Lung (tissue), 12 donors: ENCODE results near the gene CRELD2. TPM values are rescaled to one million over a fixed set of nuclear protein-coding genes. Genes with fewer than 3 reads are reported as not detected.

Source experiments
- ATAC-seq: fragments of 200-7000 bp; cut with Tn5 transposase; one replicate; pipeline ENCODE4 v1.9.1; 2020; ENCODE audit warnings: moderate number of reproducible peaks; ENCODE audit not compliant: insufficient read depth, low FRiP score
- DNase-seq, 3 donors: peaks; one replicate each; pipeline ENCODE4 v3.0.0-alpha.2; 2013 to 2017
- H3K27ac ChIP-seq, 2 donors: one replicate each; pipeline ENCODE4 v1.5.1; 2013; ENCODE audit warnings: mild to moderate bottlenecking in 2 of 2, moderate library complexity in 2 of 2, control low read depth in 1 of 2, inconsistent platforms in 1 of 2, low read depth in 1 of 2, low read length in 1 of 2
- H3K27me3 ChIP-seq, 3 donors: one replicate each; pipeline ENCODE4 v1.5.1; 2013; ENCODE audit warnings: low read length in 2 of 3; ENCODE audit not compliant: control insufficient read depth in 3 of 3, insufficient read depth in 3 of 3
- H3K36me3 ChIP-seq, 4 donors: one replicate each; pipeline ENCODE4 v1.5.1; 2013; ENCODE audit warnings: low read length in 4 of 4, mild to moderate bottlenecking in 1 of 4, moderate library complexity in 1 of 4; ENCODE audit not compliant: control insufficient read depth in 4 of 4, insufficient read depth in 4 of 4
- H3K4me1 ChIP-seq, 5 donors: one replicate each; pipeline ENCODE4 v1.5.1; 2013; ENCODE audit warnings: low read length in 5 of 5, mild to moderate bottlenecking in 2 of 5, moderate library complexity in 1 of 5; ENCODE audit not compliant: control insufficient read depth in 5 of 5, insufficient read depth in 5 of 5
- H3K4me3 ChIP-seq: one replicate; pipeline ENCODE4 v1.5.1; 2013; ENCODE audit warnings: mild to moderate bottlenecking, control low read depth, moderate library complexity
- H3K9ac ChIP-seq, 2 donors: one replicate each; pipeline ENCODE4 v1.5.1; 2013; ENCODE audit warnings: low read length in 2 of 2, control low read depth in 1 of 2; ENCODE audit not compliant: insufficient read depth in 1 of 2
- H3K9me3 ChIP-seq, 4 donors: one replicate each; pipeline ENCODE4 v1.5.1; 2013; ENCODE audit warnings: low read length in 3 of 4, mild to moderate bottlenecking in 1 of 4, moderate library complexity in 1 of 4; ENCODE audit not compliant: control insufficient read depth in 4 of 4, insufficient read depth in 3 of 4
- WGBS, 2 donors: extraction: QIAGEN DNeasy Blood & Tissue Kit; methylation state at CpG; one replicate each; pipeline ENCODE4 v1.1.7; 2013; 5-methylcytosine and 5-hydroxymethylcytosine counted together
- polyA plus RNA-seq, 2 donors: library from polyadenylated mRNA; stranded (reverse); fragments of 200-250 nt; gene quantifications; one replicate each; pipeline ENCODE4 v1.2.1, GENCODE V29; 2013
- total RNA-seq, 2 donors: library from RNA; depleted of rRNA in 1 of 2; stranded (reverse); fragments of >200 nt in 1 of 2; gene quantifications; one replicate each; pipeline ENCODE4 v1.2.1, GENCODE V29; 2014 to 2021
- TF ChIP-seq, protein P1 (sequence below): IDR thresholded peaks from 2 replicates; pipeline ENCODE4 v1.5.1; 2012; ENCODE audit warnings: mild to moderate bottlenecking; ENCODE audit errors: control extremely low read depth, extremely low read depth
- donor health status: control.
- donor health status: control.
- donor health status: Bipolar disorder and iron deficiency.
- donor health status: healthy.
- donor health status: DM: yes; HTN: yes; CAD: no.

The CRELD2 gene
- total and polyA plus RNA-seq, 4 donors, result 18.7 to 110 (median 71.9) TPM

DNA sequence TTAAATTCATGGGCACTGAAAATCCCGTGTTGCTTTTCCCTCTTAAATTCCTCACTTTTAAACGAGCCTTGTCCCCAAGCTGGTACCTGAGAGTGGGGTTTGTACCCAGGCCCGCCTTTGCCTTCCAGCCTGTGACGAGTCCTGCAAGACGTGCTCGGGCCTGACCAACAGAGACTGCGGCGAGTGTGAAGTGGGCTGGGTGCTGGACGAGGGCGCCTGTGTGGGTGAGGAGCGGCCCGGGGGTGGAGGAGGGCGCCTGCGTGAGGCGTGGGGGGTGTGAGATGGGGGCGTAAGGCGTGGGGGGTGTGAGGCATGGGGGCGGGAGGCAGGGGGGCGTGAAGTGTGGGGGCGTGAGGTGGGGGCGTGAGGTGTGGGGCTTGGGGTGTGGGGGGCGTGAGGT lies 4.0 kb downstream of the CRELD2 start:
- TF ChIP-seq, protein P1, sequence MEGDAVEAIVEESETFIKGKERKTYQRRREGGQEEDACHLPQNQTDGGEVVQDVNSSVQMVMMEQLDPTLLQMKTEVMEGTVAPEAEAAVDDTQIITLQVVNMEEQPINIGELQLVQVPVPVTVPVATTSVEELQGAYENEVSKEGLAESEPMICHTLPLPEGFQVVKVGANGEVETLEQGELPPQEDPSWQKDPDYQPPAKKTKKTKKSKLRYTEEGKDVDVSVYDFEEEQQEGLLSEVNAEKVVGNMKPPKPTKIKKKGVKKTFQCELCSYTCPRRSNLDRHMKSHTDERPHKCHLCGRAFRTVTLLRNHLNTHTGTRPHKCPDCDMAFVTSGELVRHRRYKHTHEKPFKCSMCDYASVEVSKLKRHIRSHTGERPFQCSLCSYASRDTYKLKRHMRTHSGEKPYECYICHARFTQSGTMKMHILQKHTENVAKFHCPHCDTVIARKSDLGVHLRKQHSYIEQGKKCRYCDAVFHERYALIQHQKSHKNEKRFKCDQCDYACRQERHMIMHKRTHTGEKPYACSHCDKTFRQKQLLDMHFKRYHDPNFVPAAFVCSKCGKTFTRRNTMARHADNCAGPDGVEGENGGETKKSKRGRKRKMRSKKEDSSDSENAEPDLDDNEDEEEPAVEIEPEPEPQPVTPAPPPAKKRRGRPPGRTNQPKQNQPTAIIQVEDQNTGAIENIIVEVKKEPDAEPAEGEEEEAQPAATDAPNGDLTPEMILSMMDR, result no peak
- H3K27ac ChIP-seq, result no peak overlapping the region
- no peak overlapping the region for H3K4me3 ChIP-seq
- 92 to 96% methylated on average over 19 to 22 of the region's 22 CpGs for WGBS, 2 donors
- no peaks in the 10 kb centered on the region for H3K9me3 ChIP-seq
- no peak overlapping the region for H3K9ac ChIP-seq
- peaks cover 0 to 9% (median 5%) of the 10 kb centered on the region in 5 donors for H3K4me1 ChIP-seq
- no peaks in the 10 kb centered on the region for H3K27me3 ChIP-seq
- ATAC-seq (no peak), DNase-seq (no peak)
- peaks cover 0 to 27% (median 13%) of the 10 kb centered on the region in 4 donors for H3K36me3 ChIP-seq

DNA sequence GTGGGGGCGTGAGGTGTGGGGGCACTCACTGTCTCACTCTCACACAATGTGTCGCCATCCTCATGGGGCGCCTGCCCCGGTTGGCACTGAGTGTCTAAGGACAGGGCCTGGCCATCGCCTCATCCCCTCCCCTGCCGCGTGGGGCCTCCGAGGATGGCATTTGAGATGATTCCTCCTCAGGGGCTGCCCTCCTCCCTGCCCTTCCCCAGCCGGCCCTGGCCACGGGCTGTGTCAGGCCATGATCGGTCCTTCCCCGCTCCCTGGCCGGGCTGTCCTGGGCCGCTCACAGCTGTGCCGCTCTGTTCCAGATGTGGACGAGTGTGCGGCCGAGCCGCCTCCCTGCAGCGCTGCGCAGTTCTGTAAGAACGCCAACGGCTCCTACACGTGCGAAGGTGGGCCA lies 4.5 kb downstream of the CRELD2 start:
- no peak overlapping the region for H3K9ac ChIP-seq
- no peaks in the 10 kb centered on the region for H3K27me3 ChIP-seq
- WGBS, 2 donors, result 96 to 97% methylated on average over 24 to 25 of the region's 25 CpGs
- H3K36me3 ChIP-seq, result peaks cover 0 to 28% (median 13%) of the 10 kb centered on the region in 4 donors
- ATAC-seq (no peak), DNase-seq (no peak)
- peaks cover 0 to 9% (median 5%) of the 10 kb centered on the region in 5 donors for H3K4me1 ChIP-seq
- H3K9me3 ChIP-seq, result no peaks in the 10 kb centered on the region
- TF ChIP-seq, protein P1, result no peak
- no peak overlapping the region for H3K27ac ChIP-seq
- no peak overlapping the region for H3K4me3 ChIP-seq

DNA sequence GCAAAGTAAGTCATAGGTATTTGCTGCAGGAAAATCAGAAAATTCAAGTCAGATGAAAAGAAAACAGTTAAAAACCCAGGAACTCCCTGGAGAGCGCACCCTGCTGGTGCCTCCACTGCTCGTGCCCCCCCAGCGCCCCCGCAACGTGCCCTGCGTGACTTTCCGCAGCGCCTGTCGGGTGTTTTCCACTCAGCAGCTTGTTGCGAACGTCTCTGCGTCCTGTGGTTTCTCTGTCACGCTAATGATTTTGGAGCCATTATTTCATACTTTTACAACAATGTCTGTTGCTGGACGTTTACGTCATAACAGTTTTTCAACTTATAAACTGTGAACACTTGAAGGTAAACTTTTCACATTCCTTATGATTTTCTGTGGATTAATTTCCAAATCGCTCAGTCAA lies 5.0 kb downstream of the CRELD2 start:
- H3K9me3 ChIP-seq, result no peaks in the 10 kb centered on the region
- peaks cover 0 to 9% (median 5%) of the 10 kb centered on the region in 5 donors for H3K4me1 ChIP-seq
- no peak for DNase-seq
- no peak for ATAC-seq
- H3K4me3 ChIP-seq, result no peak overlapping the region
- no peaks in the 10 kb centered on the region for H3K27me3 ChIP-seq
- H3K36me3 ChIP-seq, result peaks cover 0 to 28% (median 13%) of the 10 kb centered on the region in 4 donors
- 67 to 78% methylated on average over 16 of the region's 16 CpGs for WGBS, 2 donors
- TF ChIP-seq, protein P1, result no peak
- H3K27ac ChIP-seq, result no peak overlapping the region
- H3K9ac ChIP-seq, result no peak overlapping the region
